BE2C (cell line): ENCODE results near the gene BIN1. TPM values are rescaled to one million over a fixed set of nuclear protein-coding genes. Genes with fewer than 3 reads are reported as not detected.
A peak's percentile ranks its signal among the peaks of the same experiment; 100 is the strongest.

Source experiments
- DNase-seq: peaks from one replicate; pipeline ENCODE4 v3.0.0-alpha.2; 2020
- H3K27me3 ChIP-seq: fragments of 250-450 bp; sonication (Bioruptor Pico); 2 replicates; pipeline ENCODE4 v1.5.1; 2020; ENCODE audit warnings: mild to moderate bottlenecking
- H3K36me3 ChIP-seq: fragments of 250-450 bp; sonication (Bioruptor Pico); 2 replicates; pipeline ENCODE4 v1.5.1; 2020; ENCODE audit warnings: mild to moderate bottlenecking
- H3K4me1 ChIP-seq: fragments of 250-450 bp; sonication (Bioruptor Pico); 2 replicates; pipeline ENCODE4 v1.5.1; 2020
- H3K4me3 ChIP-seq: 2 replicates; pipeline ENCODE4 v1.5.1; 2011; ENCODE audit warnings: low read depth, low read length
- H3K9me3 ChIP-seq: fragments of 250-450 bp; sonication (Bioruptor Pico); 2 replicates; pipeline ENCODE4 v1.5.1; 2020
- CTCF ChIP-seq: IDR thresholded peaks from 2 replicates; pipeline ENCODE4 v1.5.1; 2012; ENCODE audit warnings: mild to moderate bottlenecking, low read depth, low read length
- polyA plus RNA-seq: library from polyadenylated mRNA; unstranded; fragments of >200 nt; gene quantifications from one replicate; pipeline ENCODE4 v1.2.1, GENCODE V29; 2012; ENCODE audit warnings: low read depth, missing spikeins; ENCODE audit not compliant: insufficient read length, insufficient read depth

Gene BIN1
- polyA plus RNA-seq = 83.3 TPM

- TF ChIP-seq CTCF = no peak
- Histone ChIP-seq H3K27me3 (no peaks in the 10 kb centered on the region), H3K4me3 (peak within 1 kb of the TSS; percentile 74), H3K36me3 (no peaks in the 10 kb centered on the region), H3K9me3 (no peaks in the 10 kb centered on the region), H3K4me1 (peaks cover 6% of the 10 kb centered on the region; the same call in 1 of the 2 replicates)
- peak; percentile 85 for DNase-seq
Observed at GRCh38 chr2:127106991-127107621, at the start of gene BIN1. TSS of gene BIN1 (minus strand) at chr2:127107154. CDS start at chr2:127106943, 211 bp downstream.

GRCh38 chr2:127155947-127156346 is 49.0 kb upstream of the BIN1 start:
- H3K27me3 ChIP-seq = no peaks in the 10 kb centered on the region
- no peaks in the 10 kb centered on the region for H3K9me3 ChIP-seq
- H3K4me3 ChIP-seq = no peak overlapping the region
- no peaks in the 10 kb centered on the region for H3K36me3 ChIP-seq
- H3K4me1 ChIP-seq = no peaks in the 10 kb centered on the region
- DNase-seq = no peak
- TF ChIP-seq CTCF = no peak

GRCh38 chr2:127155028-127155581 is 48.2 kb upstream of the BIN1 start:
- TF ChIP-seq CTCF = no peak
- H3K36me3 ChIP-seq = no peaks in the 10 kb centered on the region
- no peak overlapping the region for H3K4me3 ChIP-seq
- H3K27me3 ChIP-seq = no peaks in the 10 kb centered on the region
- H3K4me1 ChIP-seq = no peaks in the 10 kb centered on the region
- H3K9me3 ChIP-seq = no peaks in the 10 kb centered on the region
- DNase-seq = no peak

GRCh38 chr2:127154396-127154795 is 47.4 kb upstream of the BIN1 start:
- H3K36me3 ChIP-seq = no peaks in the 10 kb centered on the region
- no peaks in the 10 kb centered on the region for H3K4me1 ChIP-seq
- H3K4me3 ChIP-seq = no peak overlapping the region
- H3K9me3 ChIP-seq = no peaks in the 10 kb centered on the region
- no peak for TF ChIP-seq CTCF
- no peak for DNase-seq
- H3K27me3 ChIP-seq = no peaks in the 10 kb centered on the region

- DNase-seq = no peak
- H3K9me3 ChIP-seq = no peaks in the 10 kb centered on the region
- no peaks in the 10 kb centered on the region for H3K27me3 ChIP-seq
- H3K4me1 ChIP-seq = no peaks in the 10 kb centered on the region
- TF ChIP-seq CTCF = no peak
- no peak overlapping the region for H3K4me3 ChIP-seq
- no peaks in the 10 kb centered on the region for H3K36me3 ChIP-seq
Observed at GRCh38 chr2:127153691-127154158, 46.8 kb upstream of the BIN1 start.

GRCh38 chr2:127150996-127151395 is 44.0 kb upstream of the BIN1 start:
- no peaks in the 10 kb centered on the region for H3K27me3 ChIP-seq
- TF ChIP-seq CTCF = no peak
- H3K4me3 ChIP-seq = no peak overlapping the region
- no peaks in the 10 kb centered on the region for H3K36me3 ChIP-seq
- no peak for DNase-seq
- no peaks in the 10 kb centered on the region for H3K4me1 ChIP-seq
- H3K9me3 ChIP-seq = no peaks in the 10 kb centered on the region
